ENCODE measurements around the gene EML1. TPM values are rescaled to one million over a fixed set of nuclear protein-coding genes. Genes with fewer than 3 reads are reported as not detected.

EML1 gene
- total RNA-seq, 1 experiment from 2014 or later, result 4.6 TPM

- no peak for DNase-seq (ENCODE audit: low read depth)
These were observed 168.8 kb downstream of the EML1 start for GRCh38 chr14:99961826-99962518.

- DNase-seq (ENCODE audit: low read depth), result no peak
These were observed 171.8 kb downstream of the EML1 start for GRCh38 chr14:99964979-99965378.

GRCh38 chr14:99966037-99966835 lies 173.0 kb downstream of the EML1 start:
- no peak for DNase-seq (ENCODE audit: low read depth)

- no peak for DNase-seq (ENCODE audit: low read depth)
These were observed 173.7 kb downstream of the EML1 start for GRCh38 chr14:99966912-99967311.

- DNase-seq (ENCODE audit: low read depth), result peak; percentile 41
These were observed 175.1 kb downstream of the EML1 start for GRCh38 chr14:99968191-99968920.

- DNase-seq (ENCODE audit: low read depth), result no peak
These were observed 175.7 kb downstream of the EML1 start for GRCh38 chr14:99968941-99969340.

- DNase-seq (ENCODE audit: low read depth), result no peak
These were observed 176.6 kb downstream of the EML1 start for GRCh38 chr14:99969673-99970322.

- peak; percentile 75 for DNase-seq (ENCODE audit: low read depth)
These were observed 178.1 kb downstream of the EML1 start for GRCh38 chr14:99971087-99971940.

- peak; percentile 13 for DNase-seq (ENCODE audit: low read depth)
These were observed 178.9 kb downstream of the EML1 start for GRCh38 chr14:99971941-99972747.

- no peak for DNase-seq (ENCODE audit: low read depth)
These were observed 179.7 kb downstream of the EML1 start for GRCh38 chr14:99972748-99973466.

- no peak for DNase-seq (ENCODE audit: low read depth)
These were observed 182.0 kb downstream of the EML1 start for GRCh38 chr14:99975190-99975589.

GRCh38 chr14:99976021-99976420 lies 182.8 kb downstream of the EML1 start:
- no peak for DNase-seq (ENCODE audit: low read depth)

GRCh38 chr14:99976681-99977080 lies 183.5 kb downstream of the EML1 start:
- no peak for DNase-seq (ENCODE audit: low read depth)

GRCh38 chr14:99980299-99980698 lies 187.1 kb downstream of the EML1 start:
- no peak for DNase-seq (ENCODE audit: low read depth)

- no peak for DNase-seq (ENCODE audit: low read depth)
These were observed 188.6 kb downstream of the EML1 start for GRCh38 chr14:99981806-99982205.

- peak; percentile 58 for DNase-seq (ENCODE audit: low read depth)
These were observed 189.5 kb downstream of the EML1 start for GRCh38 chr14:99982537-99983250.

GRCh38 chr14:99983251-99984015 lies 190.2 kb downstream of the EML1 start:
- no peak for DNase-seq (ENCODE audit: low read depth)

GRCh38 chr14:99984036-99984435 lies 190.8 kb downstream of the EML1 start:
- no peak for DNase-seq (ENCODE audit: low read depth)
